ENCODE data around the gene PEX1.

PEX1 gene

GRCh38 chr7:92504563-92504962, 23.8 kb downstream of the PEX1 start:
- no peak for TF ChIP-seq CTCF (IDR thresholded peaks at IDR 0.05; ENCODE audit: low read depth, low read length)

GRCh38 chr7:92503767-92504166, 24.6 kb downstream of the PEX1 start:
- TF ChIP-seq CTCF (IDR thresholded peaks at IDR 0.05; ENCODE audit: low read depth, low read length): no peak
- no peak for DNase-seq (ENCODE audit: extremely low read depth, low read depth)

More at GRCh38 chr7:92504563-92504962, 23.8 kb downstream of the PEX1 start:
- DNase-seq (ENCODE audit: extremely low read depth, low read depth): no peak

GRCh38 chr7:92498557-92498956, 29.8 kb downstream of the PEX1 start:
- no peak for TF ChIP-seq CTCF (IDR thresholded peaks at IDR 0.05; ENCODE audit: low read depth, low read length)
- DNase-seq (ENCODE audit: extremely low read depth, low read depth): no peak

GRCh38 chr7:92496876-92497275, 31.4 kb downstream of the PEX1 start:
- DNase-seq (ENCODE audit: extremely low read depth, low read depth): no peak
- no peak for TF ChIP-seq CTCF (IDR thresholded peaks at IDR 0.05; ENCODE audit: low read depth, low read length)

GRCh38 chr7:92489634-92490033, 38.7 kb downstream of the PEX1 start:
- TF ChIP-seq CTCF (IDR thresholded peaks at IDR 0.05; ENCODE audit: low read depth, low read length): no peak
- no peak for DNase-seq (ENCODE audit: extremely low read depth, low read depth)

GRCh38 chr7:92487804-92488203, 40.5 kb downstream of the PEX1 start:
- DNase-seq (ENCODE audit: extremely low read depth, low read depth): no peak
- TF ChIP-seq CTCF (IDR thresholded peaks at IDR 0.05; ENCODE audit: low read depth, low read length): no peak

- no peak for DNase-seq (ENCODE audit: extremely low read depth, low read depth)
- TF ChIP-seq CTCF (IDR thresholded peaks at IDR 0.05; ENCODE audit: low read depth, low read length): no peak
Observed at GRCh38 chr7:92485974-92486373, 42.3 kb downstream of the PEX1 start.

Measured in AG09319 (cell line).